MM.1S (cell line): ENCODE data around the gene TAOK1.

Experiments
- DNase-seq: peaks from one replicate; pipeline ENCODE4 v3.0.0-alpha.2; 2015
- H2AFZ ChIP-seq: fragments of 300-600 bp; sonication (generic); 2 replicates; pipeline ENCODE4 v1.6.0; 2016; ENCODE audit warnings: antibody characterized with exemption, low read length
- H3F3A ChIP-seq: fragments of 300-600 bp; sonication (generic); 2 replicates; pipeline ENCODE4 v1.6.1; 2016; ENCODE audit warnings: mild to moderate bottlenecking, antibody characterized with exemption, low read length, moderate library complexity, mixed read lengths; ENCODE audit not compliant: insufficient read depth
- H3K27ac ChIP-seq: fragments of 300-600 bp; sonication (generic); 2 replicates; pipeline ENCODE4 v1.5.1; 2016; ENCODE audit warnings: mild to moderate bottlenecking, low read length
- H3K27me3 ChIP-seq: fragments of 300-600 bp; sonication (generic); replicated peaks from 2 replicates; pipeline ENCODE4 v1.6.0; 2016; ENCODE audit warnings: low read length; ENCODE audit not compliant: insufficient read depth
- H3K36me3 ChIP-seq: fragments of 300-600 bp; sonication (generic); replicated peaks from 2 replicates; pipeline ENCODE4 v1.6.1; 2016; ENCODE audit warnings: mild to moderate bottlenecking, low read length, mixed read lengths; ENCODE audit not compliant: insufficient read depth
- H3K4me1 ChIP-seq: fragments of 300-600 bp; sonication (generic); 2 replicates; pipeline ENCODE4 v1.6.1; 2016; ENCODE audit warnings: low read length, mixed read lengths
- H3K4me2 ChIP-seq: fragments of 300-600 bp; sonication (generic); 2 replicates; pipeline ENCODE4 v1.6.0; 2016; ENCODE audit warnings: low read depth, low read length
- H3K4me3 ChIP-seq: fragments of 300-600 bp; sonication (generic); 2 replicates; pipeline ENCODE4 v1.5.1; 2016; ENCODE audit warnings: low read length, mixed read lengths
- H3K79me2 ChIP-seq: fragments of 300-600 bp; sonication (generic); 2 replicates; pipeline ENCODE4 v1.6.1; 2016; ENCODE audit warnings: mixed run types, low read length, mixed read lengths
- H3K9ac ChIP-seq: fragments of 300-600 bp; sonication (generic); 2 replicates; pipeline ENCODE4 v1.6.1; 2016; ENCODE audit warnings: low read length, mixed read lengths
- H3K9me2 ChIP-seq: fragments of 300-600 bp; sonication (generic); replicated peaks from 2 replicates; pipeline ENCODE4 v1.6.1; 2016; ENCODE audit warnings: mild to moderate bottlenecking, low read length, mixed read lengths; ENCODE audit not compliant: insufficient read depth
- H3K9me3 ChIP-seq: fragments of 300-600 bp; sonication (generic); replicated peaks from 2 replicates; pipeline ENCODE4 v1.6.1; 2016; ENCODE audit warnings: mild to moderate bottlenecking, low read length, mixed read lengths; ENCODE audit not compliant: insufficient read depth
- H4K20me1 ChIP-seq: fragments of 300-600 bp; sonication (generic); 2 replicates; pipeline ENCODE4 v1.6.1; 2016; ENCODE audit warnings: mild to moderate bottlenecking, low read length, moderate library complexity, mixed read lengths; ENCODE audit not compliant: insufficient read depth
- EZH2 ChIP-seq: fragments of 300-600 bp; sonication (generic); optimal IDR thresholded peaks from 2 replicates; pipeline ENCODE3; 2017; ENCODE audit warnings: low read depth, mild to moderate bottlenecking, antibody characterized with exemption, low read length, mixed read lengths
- EZH2phosphoT487 ChIP-seq: fragments of 300-600 bp; sonication (generic); IDR thresholded peaks from 2 replicates; pipeline ENCODE4 v1.6.1; 2018; ENCODE audit warnings: antibody characterized with exemption, low read length
- TF ChIP-seq, protein P1 (sequence below): fragments of 300-600 bp; sonication (generic); IDR thresholded peaks from 2 replicates; pipeline ENCODE4 v1.5.1; 2016; ENCODE audit warnings: antibody characterized with exemption, low read length, mixed read lengths

Gene TAOK1

GRCh38 chr17:29412780-29413565 lies 22.8 kb downstream of the TAOK1 start:
- Histone ChIP-seq H3K9ac (no peak overlapping the region), H3K36me3 (no peaks in the 10 kb centered on the region; the same call in 1 of the 2 replicates), H3F3A (no peaks in the 10 kb centered on the region), H3K9me3 (no peaks in the 10 kb centered on the region), H2AFZ (no peak overlapping the region), H3K27me3 (no peaks in the 10 kb centered on the region), H3K9me2 (no peaks in the 10 kb centered on the region), H3K27ac (no peak overlapping the region), H4K20me1 (no peaks in the 10 kb centered on the region), H3K79me2 (peaks cover 24% of the 10 kb centered on the region), H3K4me3 (no peak overlapping the region), H3K4me1 (no peaks in the 10 kb centered on the region), H3K4me2 (no peak overlapping the region)
- DNase-seq = no peak
- TF ChIP-seq, protein P1, sequence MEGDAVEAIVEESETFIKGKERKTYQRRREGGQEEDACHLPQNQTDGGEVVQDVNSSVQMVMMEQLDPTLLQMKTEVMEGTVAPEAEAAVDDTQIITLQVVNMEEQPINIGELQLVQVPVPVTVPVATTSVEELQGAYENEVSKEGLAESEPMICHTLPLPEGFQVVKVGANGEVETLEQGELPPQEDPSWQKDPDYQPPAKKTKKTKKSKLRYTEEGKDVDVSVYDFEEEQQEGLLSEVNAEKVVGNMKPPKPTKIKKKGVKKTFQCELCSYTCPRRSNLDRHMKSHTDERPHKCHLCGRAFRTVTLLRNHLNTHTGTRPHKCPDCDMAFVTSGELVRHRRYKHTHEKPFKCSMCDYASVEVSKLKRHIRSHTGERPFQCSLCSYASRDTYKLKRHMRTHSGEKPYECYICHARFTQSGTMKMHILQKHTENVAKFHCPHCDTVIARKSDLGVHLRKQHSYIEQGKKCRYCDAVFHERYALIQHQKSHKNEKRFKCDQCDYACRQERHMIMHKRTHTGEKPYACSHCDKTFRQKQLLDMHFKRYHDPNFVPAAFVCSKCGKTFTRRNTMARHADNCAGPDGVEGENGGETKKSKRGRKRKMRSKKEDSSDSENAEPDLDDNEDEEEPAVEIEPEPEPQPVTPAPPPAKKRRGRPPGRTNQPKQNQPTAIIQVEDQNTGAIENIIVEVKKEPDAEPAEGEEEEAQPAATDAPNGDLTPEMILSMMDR = no peak
- TF ChIP-seq EZH2phosphoT487 (no peak), EZH2 (no peak)

- H3K79me2 ChIP-seq = peaks cover 3% of the 10 kb centered on the region; the same call in 1 of the 2 replicates
These were observed 30.0 kb downstream of the TAOK1 start for GRCh38 chr17:29420128-29420527.

GRCh38 chr17:29430275-29430674 lies 40.1 kb downstream of the TAOK1 start:
- Histone ChIP-seq H3K4me3 (no peak overlapping the region), H3K9me3 (no peaks in the 10 kb centered on the region), H3K9me2 (no peaks in the 10 kb centered on the region), H3K36me3 (no peaks in the 10 kb centered on the region), H3K4me2 (no peak overlapping the region), H3K9ac (no peak overlapping the region), H2AFZ (no peak overlapping the region), H3K27me3 (no peaks in the 10 kb centered on the region), H3K4me1 (no peaks in the 10 kb centered on the region), H4K20me1 (no peaks in the 10 kb centered on the region), H3F3A (no peaks in the 10 kb centered on the region), H3K27ac (no peak overlapping the region), H3K79me2 (peaks cover 5% of the 10 kb centered on the region)
- no peak for DNase-seq
- TF ChIP-seq EZH2 (no peak), EZH2phosphoT487 (no peak)
- TF ChIP-seq, protein P1 = no peak

More at GRCh38 chr17:29420128-29420527, 30.0 kb downstream of the TAOK1 start:
- TF ChIP-seq, protein P1 = no peak
- TF ChIP-seq EZH2phosphoT487 (no peak), EZH2 (no peak)
- H3K9me3 ChIP-seq = no peaks in the 10 kb centered on the region
- DNase-seq = no peak
- no peak overlapping the region for H3K27ac ChIP-seq
- H4K20me1 ChIP-seq = no peaks in the 10 kb centered on the region
- H3K4me1 ChIP-seq = no peaks in the 10 kb centered on the region
- no peaks in the 10 kb centered on the region for H3F3A ChIP-seq
- no peaks in the 10 kb centered on the region for H3K27me3 ChIP-seq
- no peaks in the 10 kb centered on the region for H3K9me2 ChIP-seq
- H3K4me3 ChIP-seq = no peak overlapping the region
- H3K36me3 ChIP-seq = no peaks in the 10 kb centered on the region; the same call in 1 of the 2 replicates
- no peak overlapping the region for H2AFZ ChIP-seq
- H3K9ac ChIP-seq = no peak overlapping the region
- H3K4me2 ChIP-seq = no peak overlapping the region
